Measurements from ENCODE around the gene PRDM10. TPM values are rescaled to one million over a fixed set of nuclear protein-coding genes. Genes with fewer than 3 reads are reported as not detected.

Gene PRDM10
- total RNA-seq, 4 donors from 2014 or later: 7.8 to 18.6 (median 9.7) TPM

DNA sequence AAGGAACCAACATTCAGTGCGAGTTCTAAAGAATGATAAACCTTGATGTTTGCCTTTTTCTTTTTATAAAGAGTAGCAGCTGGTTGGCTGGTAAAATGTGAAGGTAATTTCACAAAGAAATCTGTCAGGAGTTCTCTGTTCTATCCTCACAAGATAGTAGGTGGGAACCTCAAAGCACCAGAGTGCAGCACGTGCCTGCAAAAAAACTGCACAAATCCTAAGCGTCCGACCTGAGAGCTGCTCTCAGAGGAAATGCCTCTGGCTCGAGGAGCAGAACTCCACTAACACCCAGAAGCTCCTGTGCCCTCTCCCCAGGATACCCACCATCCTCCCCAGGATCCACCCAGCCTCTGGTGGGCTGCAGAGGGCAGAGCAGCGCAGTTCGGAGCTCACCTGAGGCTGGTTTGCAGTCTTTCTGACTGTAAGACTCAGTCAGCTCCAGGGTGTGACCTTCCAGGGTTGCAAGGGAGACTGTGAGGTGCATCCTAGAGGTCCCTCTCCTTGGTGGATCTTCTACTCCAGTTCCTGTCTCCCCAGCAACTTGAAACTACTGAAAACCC is 23.5 kb downstream of the PRDM10 start:
- Histone ChIP-seq H3K9me3 (no peaks in the 10 kb centered on the region), H3K4me3 (replicated peaks in 1 of 3) (no peak overlapping the region), H3K27ac (no peak overlapping the region), H3K36me3 (no peaks in the 10 kb centered on the region), H3K4me1 (peaks cover 3 to 5% of the 10 kb centered on the region in 2 donors), H3K27me3 (no peaks in the 10 kb centered on the region)
- TF ChIP-seq, protein P1, sequence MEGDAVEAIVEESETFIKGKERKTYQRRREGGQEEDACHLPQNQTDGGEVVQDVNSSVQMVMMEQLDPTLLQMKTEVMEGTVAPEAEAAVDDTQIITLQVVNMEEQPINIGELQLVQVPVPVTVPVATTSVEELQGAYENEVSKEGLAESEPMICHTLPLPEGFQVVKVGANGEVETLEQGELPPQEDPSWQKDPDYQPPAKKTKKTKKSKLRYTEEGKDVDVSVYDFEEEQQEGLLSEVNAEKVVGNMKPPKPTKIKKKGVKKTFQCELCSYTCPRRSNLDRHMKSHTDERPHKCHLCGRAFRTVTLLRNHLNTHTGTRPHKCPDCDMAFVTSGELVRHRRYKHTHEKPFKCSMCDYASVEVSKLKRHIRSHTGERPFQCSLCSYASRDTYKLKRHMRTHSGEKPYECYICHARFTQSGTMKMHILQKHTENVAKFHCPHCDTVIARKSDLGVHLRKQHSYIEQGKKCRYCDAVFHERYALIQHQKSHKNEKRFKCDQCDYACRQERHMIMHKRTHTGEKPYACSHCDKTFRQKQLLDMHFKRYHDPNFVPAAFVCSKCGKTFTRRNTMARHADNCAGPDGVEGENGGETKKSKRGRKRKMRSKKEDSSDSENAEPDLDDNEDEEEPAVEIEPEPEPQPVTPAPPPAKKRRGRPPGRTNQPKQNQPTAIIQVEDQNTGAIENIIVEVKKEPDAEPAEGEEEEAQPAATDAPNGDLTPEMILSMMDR (IDR thresholded peaks at IDR 0.05): no peak
- TF ChIP-seq POLR2A (IDR thresholded peaks at IDR 0.05): no peak
- DNase-seq: no peak
- WGBS, 2 donors: 85 to 89% methylated on average over 7 of the region's 7 CpGs
- intact Hi-C loops (cut with DNase I): no loop called here

DNA sequence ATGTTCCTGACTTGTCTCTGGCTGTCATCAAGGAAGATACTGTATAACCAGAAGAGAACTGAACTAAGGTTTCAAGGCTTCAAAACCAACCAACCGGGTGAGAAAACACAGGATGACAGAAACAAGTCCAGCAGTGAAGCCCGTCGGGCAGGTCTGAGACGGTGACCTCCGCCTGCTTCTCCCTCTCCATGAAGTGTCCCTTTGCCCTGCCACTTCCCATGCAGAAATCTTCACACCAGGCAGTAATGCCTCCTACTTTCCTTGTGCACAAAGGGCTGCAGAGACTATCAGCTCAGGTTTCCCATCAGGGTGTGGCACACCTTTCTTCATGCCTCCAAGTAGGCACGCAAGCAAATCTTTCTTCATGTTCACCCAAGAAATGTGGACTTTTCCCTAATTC is 24.2 kb downstream of the PRDM10 start:
- TF ChIP-seq POLR2A (IDR thresholded peaks at IDR 0.05): no peak
- TF ChIP-seq, protein P1 (IDR thresholded peaks at IDR 0.05): no peak
- DNase-seq: no peak
- Histone ChIP-seq H3K4me1 (peaks cover 9 to 10% of the 10 kb centered on the region in 2 donors), H3K4me3 (replicated peaks in 1 of 3) (no peak overlapping the region), H3K27ac (no peak overlapping the region), H3K36me3 (no peaks in the 10 kb centered on the region), H3K27me3 (no peaks in the 10 kb centered on the region), H3K9me3 (no peaks in the 10 kb centered on the region)
- intact Hi-C loops (cut with DNase I): no loop called here
- WGBS, 2 donors: 81 to 91% methylated on average over 6 of the region's 6 CpGs

DNA sequence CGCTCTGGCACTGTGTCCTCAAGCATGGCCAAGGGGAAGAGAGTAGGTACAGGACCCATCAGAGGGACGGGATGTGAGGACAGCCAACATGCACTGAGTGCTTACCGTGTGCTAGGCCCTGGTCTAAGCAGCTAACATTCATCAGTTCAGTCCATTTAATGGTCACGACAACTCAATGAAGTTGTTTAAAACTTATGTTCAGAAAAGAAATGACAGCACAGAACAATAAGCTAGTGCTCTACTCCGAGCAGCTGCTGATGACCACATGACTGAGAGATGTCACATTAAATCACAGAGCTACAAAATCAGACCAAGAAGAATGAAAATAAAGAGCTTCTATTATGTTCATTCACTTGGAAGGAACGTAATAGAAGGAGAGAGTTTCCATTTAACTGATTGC is 26.3 kb downstream of the PRDM10 start:
- DNase-seq: no peak
- intact Hi-C loops (cut with DNase I): no loop called here
- Histone ChIP-seq H3K4me3 (replicated peaks in 1 of 3) (no peak overlapping the region), H3K9me3 (no peaks in the 10 kb centered on the region), H3K27me3 (no peaks in the 10 kb centered on the region), H3K4me1 (peaks cover 21 to 27% of the 10 kb centered on the region in 2 donors), H3K36me3 (no peaks in the 10 kb centered on the region), H3K27ac (no peak overlapping the region)
- 86 to 94% methylated on average over 6 of the region's 6 CpGs for WGBS, 2 donors
- TF ChIP-seq, protein P1 (IDR thresholded peaks at IDR 0.05): no peak
- TF ChIP-seq POLR2A (IDR thresholded peaks at IDR 0.05): no peak

DNA sequence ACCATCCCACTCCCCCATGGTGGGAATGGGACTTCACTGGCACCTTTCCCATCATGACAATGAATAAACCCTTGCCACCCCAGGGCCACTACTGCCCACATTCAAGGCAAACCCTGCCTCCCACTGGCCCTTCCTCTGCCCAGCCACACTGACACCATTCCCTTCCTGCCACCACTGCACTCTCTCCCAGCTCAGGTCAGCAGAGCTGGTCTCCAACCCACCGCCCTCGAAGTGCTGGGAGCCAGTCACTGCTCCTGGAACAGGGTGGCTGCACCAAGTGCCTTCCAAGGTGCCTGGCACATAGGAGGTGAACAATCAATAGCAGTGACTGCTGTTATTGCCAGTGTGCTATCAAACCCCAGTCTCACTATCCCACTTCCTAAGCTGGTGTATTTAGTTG is 27.1 kb downstream of the PRDM10 start:
- Histone ChIP-seq H3K4me3 (replicated peaks in 1 of 3) (no peak overlapping the region), H3K27ac (no peak overlapping the region), H3K27me3 (no peaks in the 10 kb centered on the region), H3K4me1 (peaks cover 21 to 27% of the 10 kb centered on the region in 2 donors), H3K36me3 (no peaks in the 10 kb centered on the region), H3K9me3 (no peaks in the 10 kb centered on the region)
- 100% methylated on average over 2 of the region's 2 CpGs for WGBS, 2 donors
- no peak for DNase-seq
- intact Hi-C loops (cut with DNase I): no loop called here
- TF ChIP-seq, protein P1 (IDR thresholded peaks at IDR 0.05): no peak
- TF ChIP-seq POLR2A (IDR thresholded peaks at IDR 0.05): no peak

DNA sequence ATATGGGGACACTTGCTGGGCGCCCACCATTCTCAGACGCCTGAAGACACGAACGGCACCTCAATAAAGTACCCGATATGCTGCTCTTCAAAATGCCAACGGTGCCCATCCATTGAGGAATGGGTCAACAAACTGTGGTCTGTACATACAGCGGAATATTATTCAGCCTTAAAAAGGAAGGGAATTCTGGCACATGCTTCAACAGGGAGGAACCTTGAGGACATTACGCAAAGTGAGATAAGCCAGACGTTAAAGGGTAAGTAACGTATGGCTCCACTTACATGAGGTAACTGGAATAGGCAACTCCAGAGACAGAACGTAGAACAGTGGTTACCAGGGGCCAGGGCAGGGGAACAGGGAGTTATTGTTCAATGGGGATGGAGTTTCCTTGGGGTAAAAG is 28.0 kb downstream of the PRDM10 start:
- intact Hi-C loops (cut with DNase I): no loop called here
- H3K4me3 ChIP-seq (replicated peaks in 1 of 3): no peak overlapping the region
- H3K27me3 ChIP-seq: no peaks in the 10 kb centered on the region
- WGBS, 2 donors: 94 to 97% methylated on average over 11 of the region's 11 CpGs
- H3K4me1 ChIP-seq: peaks cover 21 to 27% of the 10 kb centered on the region in 2 donors
- no peaks in the 10 kb centered on the region for H3K9me3 ChIP-seq
- peak overlapping the region in 1 of 3 donors; percentile 92 for H3K27ac ChIP-seq
- H3K36me3 ChIP-seq: no peaks in the 10 kb centered on the region
- TF ChIP-seq, protein P1 (IDR thresholded peaks at IDR 0.05): no peak
- no peak for TF ChIP-seq POLR2A (IDR thresholded peaks at IDR 0.05)
- no peak for DNase-seq
